Osteocyte (in vitro differentiated cells): Measurements from ENCODE around the gene PTPRB. TPM values are rescaled to one million over a fixed set of nuclear protein-coding genes. Genes with fewer than 3 reads are reported as not detected.

ENCODE experiments used
- DNase-seq: peaks from one replicate; pipeline ENCODE4 v3.0.0; 2021; ENCODE audit warnings: mixed read lengths; ENCODE audit not compliant: unreplicated experiment; ENCODE audit errors: extremely low spot score
- H3K27ac Mint-ChIP-seq: one replicate; pipeline ENCODE4 v1.8.0; 2021; ENCODE audit warnings: mild to moderate bottlenecking, mixed read lengths; ENCODE audit not compliant: unreplicated experiment
- H3K27me3 Mint-ChIP-seq: one replicate; pipeline ENCODE4 v1.8.0; 2021; ENCODE audit warnings: mixed read lengths; ENCODE audit not compliant: unreplicated experiment
- H3K36me3 Mint-ChIP-seq: one replicate; pipeline ENCODE4 v1.8.0; 2021; ENCODE audit warnings: mixed read lengths; ENCODE audit not compliant: unreplicated experiment
- H3K4me1 Mint-ChIP-seq: one replicate; pipeline ENCODE4 v1.8.0; 2021; ENCODE audit warnings: mixed read lengths; ENCODE audit not compliant: unreplicated experiment
- H3K4me3 Mint-ChIP-seq: one replicate; pipeline ENCODE4 v1.8.0; 2021; ENCODE audit warnings: mild to moderate bottlenecking, moderate library complexity, mixed read lengths; ENCODE audit not compliant: unreplicated experiment
- H3K9me3 Mint-ChIP-seq: one replicate; pipeline ENCODE4 v1.8.0; 2021; ENCODE audit warnings: mixed read lengths; ENCODE audit not compliant: unreplicated experiment
- CTCF ChIP-seq: fragments of 200-600 bp; sonication (generic); IDR thresholded peaks from 2 replicates; pipeline ENCODE4 v1.5.0; 2021; ENCODE audit warnings: antibody characterized with exemption, mild to moderate bottlenecking, moderate library complexity
- total RNA-seq: library from RNA; stranded (reverse); gene quantifications from 2 replicates; pipeline ENCODE4 v1.2.1, GENCODE V29; 2021

The PTPRB gene
- total RNA-seq, 1 donor from 2014 or later: 0.05 TPM

- no peak for DNase-seq
- peaks cover under 1% of the 10 kb centered on the region for H3K9me3 Mint-ChIP-seq
- no peaks in the 10 kb centered on the region for H3K4me1 Mint-ChIP-seq
- TF ChIP-seq CTCF: no peak
- peaks cover 12% of the 10 kb centered on the region for H3K27me3 Mint-ChIP-seq
- H3K36me3 Mint-ChIP-seq: no peaks in the 10 kb centered on the region
- no peak overlapping the region for H3K4me3 Mint-ChIP-seq
- no peak overlapping the region for H3K27ac Mint-ChIP-seq
Measured at GRCh38 chr12:70469221-70469820, 167.9 kb downstream of the PTPRB start.

GRCh38 chr12:70468741-70469140 lies 168.5 kb downstream of the PTPRB start:
- H3K9me3 Mint-ChIP-seq: peaks cover 3% of the 10 kb centered on the region
- H3K36me3 Mint-ChIP-seq: no peaks in the 10 kb centered on the region
- no peak for TF ChIP-seq CTCF
- DNase-seq: no peak
- H3K27ac Mint-ChIP-seq: no peak overlapping the region
- peaks cover 12% of the 10 kb centered on the region for H3K27me3 Mint-ChIP-seq
- no peaks in the 10 kb centered on the region for H3K4me1 Mint-ChIP-seq
- H3K4me3 Mint-ChIP-seq: no peak overlapping the region

GRCh38 chr12:70467918-70468733 lies 169.1 kb downstream of the PTPRB start:
- no peak for DNase-seq

GRCh38 chr12:70467476-70467875 lies 169.8 kb downstream of the PTPRB start:
- no peaks in the 10 kb centered on the region for H3K4me1 Mint-ChIP-seq
- H3K27me3 Mint-ChIP-seq: peaks cover 3% of the 10 kb centered on the region
- no peaks in the 10 kb centered on the region for H3K36me3 Mint-ChIP-seq
- TF ChIP-seq CTCF: no peak
- H3K27ac Mint-ChIP-seq: no peak overlapping the region
- no peak for DNase-seq
- peaks cover 3% of the 10 kb centered on the region for H3K9me3 Mint-ChIP-seq
- H3K4me3 Mint-ChIP-seq: no peak overlapping the region

More at GRCh38 chr12:70467918-70468733, 169.1 kb downstream of the PTPRB start:
- TF ChIP-seq CTCF: no peak
- Mint-ChIP-seq H3K27me3 (peaks cover 9% of the 10 kb centered on the region), H3K4me3 (no peak overlapping the region), H3K9me3 (peaks cover 3% of the 10 kb centered on the region), H3K36me3 (no peaks in the 10 kb centered on the region), H3K4me1 (no peaks in the 10 kb centered on the region), H3K27ac (no peak overlapping the region)

- H3K4me3 Mint-ChIP-seq: no peak overlapping the region
- no peaks in the 10 kb centered on the region for H3K4me1 Mint-ChIP-seq
- no peak for DNase-seq
- H3K27ac Mint-ChIP-seq: no peak overlapping the region
- no peaks in the 10 kb centered on the region for H3K36me3 Mint-ChIP-seq
- H3K27me3 Mint-ChIP-seq: no peaks in the 10 kb centered on the region
- peaks cover 3% of the 10 kb centered on the region for H3K9me3 Mint-ChIP-seq
- no peak for TF ChIP-seq CTCF
Measured at GRCh38 chr12:70466753-70467152, 170.5 kb downstream of the PTPRB start.
